ENCODE measurements around the gene AGRP.

The AGRP gene

DNA sequence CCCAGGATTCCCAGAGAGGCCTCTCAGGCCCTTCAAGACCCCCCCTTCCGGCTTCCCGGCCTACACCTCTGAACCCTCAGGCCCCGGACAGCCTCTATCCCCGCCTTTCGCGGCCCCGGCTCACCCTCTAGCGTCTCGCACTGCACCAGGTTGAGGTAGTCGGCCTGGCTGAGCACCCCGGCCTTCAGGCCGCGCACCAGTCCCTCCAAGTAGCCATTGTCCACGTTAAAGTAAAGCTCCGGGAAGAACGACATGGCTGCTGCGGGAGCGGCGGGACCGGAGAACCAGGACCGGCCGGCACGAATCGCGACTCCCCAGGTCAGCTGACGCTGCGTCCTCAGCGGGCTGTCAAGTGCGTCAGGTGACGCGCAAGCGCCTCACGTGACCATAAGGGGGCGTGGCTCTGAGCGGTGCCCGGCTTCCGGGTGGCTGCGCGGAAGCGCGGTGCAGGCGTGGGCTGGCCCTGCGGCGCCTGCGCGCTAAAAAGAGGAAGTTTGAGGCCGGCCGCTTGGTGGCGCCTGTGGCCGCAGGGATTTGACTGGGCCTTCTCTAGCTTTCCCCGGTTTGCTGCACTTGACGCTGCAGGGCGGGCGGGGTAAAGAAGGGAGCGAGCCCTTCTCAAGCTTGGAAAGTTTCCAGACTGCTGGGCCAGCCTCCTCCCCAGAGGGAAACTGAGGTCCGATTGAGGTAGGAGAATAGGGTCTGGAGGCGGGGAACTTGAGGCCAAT is 2.4 kb downstream of the AGRP start, which contains the start of gene ATP6V0D1:
Gene ATP6V0D1 (minus strand): TSS at position 325 of the 728 bp plus-strand sequence. CDS start 71 bp downstream, at position 254.
- Histone ChIP-seq H3K79me2 (peaks cover 44% of the 10 kb centered on the region), H3K4me1 (peaks cover 19% of the 10 kb centered on the region), H3K4me2 (ENCODE audit: low read length) (peak within 1 kb of the TSS; percentile 97), H3K27ac (peak within 1 kb of the TSS; percentile 93), H3K9me3 (ENCODE audit: control insufficient read depth, low read length) (no peaks in the 10 kb centered on the region), H3K36me3 (ENCODE audit: control insufficient read depth, insufficient read depth, low read length) (no peaks in the 10 kb centered on the region), H3K27me3 (ENCODE audit: control insufficient read depth, insufficient read depth, low read length) (no peaks in the 10 kb centered on the region), H3K4me3 (ENCODE audit: low read depth, low read length) (peak within 1 kb of the TSS; percentile 92), H3K9ac (peak within 1 kb of the TSS; percentile 92), H2AFZ (peak within 1 kb of the TSS; percentile 100)
- peak; percentile 95 for TF ChIP-seq CTCF (IDR thresholded peaks at IDR 0.05)

- Histone ChIP-seq H3K9ac (no peak overlapping the region), H3K4me1 (peaks cover 19% of the 10 kb centered on the region), H3K9me3 (ENCODE audit: control insufficient read depth, low read length) (no peaks in the 10 kb centered on the region), H3K4me2 (ENCODE audit: low read length) (no peak overlapping the region), H3K36me3 (ENCODE audit: control insufficient read depth, insufficient read depth, low read length) (no peaks in the 10 kb centered on the region), H3K4me3 (ENCODE audit: low read depth, low read length) (no peak overlapping the region), H3K79me2 (peaks cover 73% of the 10 kb centered on the region), H2AFZ (no peak overlapping the region), H3K27ac (no peak overlapping the region), H3K27me3 (ENCODE audit: control insufficient read depth, insufficient read depth, low read length) (no peaks in the 10 kb centered on the region)
- no peak for TF ChIP-seq CTCF (IDR thresholded peaks at IDR 0.05)
Observed at GRCh38 chr16:67477960-67478554, 5.3 kb downstream of the AGRP start.

DNA sequence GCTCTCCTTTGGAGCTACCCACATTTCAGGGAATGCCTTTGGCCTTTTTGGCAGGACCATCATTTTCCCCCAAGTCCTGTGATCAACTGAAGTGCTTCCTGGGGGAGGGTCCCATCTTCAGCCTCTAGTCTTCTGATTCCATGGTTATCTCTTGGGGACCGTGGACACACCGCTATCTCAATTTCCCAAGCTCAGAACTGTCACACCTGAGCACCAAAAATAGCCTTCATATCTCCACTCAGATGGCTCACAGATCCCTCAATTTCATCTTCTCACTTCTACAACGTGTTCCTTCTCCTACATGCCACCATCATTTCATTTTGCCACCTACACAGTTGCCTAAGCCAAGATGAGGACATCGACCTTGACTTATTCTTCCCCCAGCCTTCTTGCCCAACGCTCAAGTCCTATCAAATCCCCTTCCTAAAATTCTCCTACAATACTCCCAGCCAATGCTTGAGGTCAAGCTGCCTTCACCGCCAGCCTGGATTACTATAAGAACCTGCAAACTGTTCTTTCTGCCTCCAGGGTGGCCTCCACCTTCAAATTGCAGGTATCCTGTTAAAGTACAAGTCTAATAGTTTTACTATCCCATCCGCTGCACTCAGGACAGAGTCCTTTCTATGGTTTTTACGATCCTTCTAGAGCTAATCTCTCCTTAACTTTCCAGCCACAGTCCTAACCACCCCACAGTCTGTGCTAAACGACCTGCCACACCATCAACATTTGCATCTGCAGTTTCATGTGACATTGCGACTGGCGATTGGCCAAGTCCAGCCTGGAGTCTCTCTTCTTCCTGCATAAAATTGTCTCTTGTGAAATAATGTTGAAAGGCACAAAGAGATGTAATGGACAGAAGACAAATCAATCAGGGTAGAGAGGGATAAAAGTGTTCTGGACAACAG is 8.5 kb downstream of the AGRP start:
- Histone ChIP-seq H3K9ac (no peak overlapping the region), H3K4me1 (peaks cover 14% of the 10 kb centered on the region), H3K4me3 (ENCODE audit: low read depth, low read length) (no peak overlapping the region), H3K27me3 (ENCODE audit: control insufficient read depth, insufficient read depth, low read length) (no peaks in the 10 kb centered on the region), H3K27ac (no peak overlapping the region), H3K79me2 (peaks cover 82% of the 10 kb centered on the region), H3K9me3 (ENCODE audit: control insufficient read depth, low read length) (no peaks in the 10 kb centered on the region), H3K36me3 (ENCODE audit: control insufficient read depth, insufficient read depth, low read length) (no peaks in the 10 kb centered on the region), H2AFZ (no peak overlapping the region), H3K4me2 (ENCODE audit: low read length) (no peak overlapping the region)
- no peak for TF ChIP-seq CTCF (IDR thresholded peaks at IDR 0.05)

GRCh38 chr16:67471758-67472384 is 11.5 kb downstream of the AGRP start:
- no peak for TF ChIP-seq CTCF (IDR thresholded peaks at IDR 0.05)
- Histone ChIP-seq H3K36me3 (ENCODE audit: control insufficient read depth, insufficient read depth, low read length) (no peaks in the 10 kb centered on the region), H2AFZ (no peak overlapping the region), H3K4me3 (ENCODE audit: low read depth, low read length) (no peak overlapping the region), H3K27me3 (ENCODE audit: control insufficient read depth, insufficient read depth, low read length) (no peaks in the 10 kb centered on the region), H3K27ac (no peak overlapping the region), H3K4me2 (ENCODE audit: low read length) (no peak overlapping the region), H3K79me2 (peaks cover 92% of the 10 kb centered on the region), H3K4me1 (peaks cover 7% of the 10 kb centered on the region), H3K9ac (no peak overlapping the region), H3K9me3 (ENCODE audit: control insufficient read depth, low read length) (no peaks in the 10 kb centered on the region)

All from parathyroid adenoma (tissue), 2 donors.